NCI-H2107 (cell line): ENCODE data around the gene ZCCHC24.

Experiments used
- DNase-seq: peaks from one replicate; lab custom pipeline; 2025; lab: John Stamatoyannopoulos, UW

The ZCCHC24 gene

GRCh38 chr10:79382491-79382941 lies 62.9 kb downstream of the ZCCHC24 start:
- DNase-seq = no peak

DNA sequence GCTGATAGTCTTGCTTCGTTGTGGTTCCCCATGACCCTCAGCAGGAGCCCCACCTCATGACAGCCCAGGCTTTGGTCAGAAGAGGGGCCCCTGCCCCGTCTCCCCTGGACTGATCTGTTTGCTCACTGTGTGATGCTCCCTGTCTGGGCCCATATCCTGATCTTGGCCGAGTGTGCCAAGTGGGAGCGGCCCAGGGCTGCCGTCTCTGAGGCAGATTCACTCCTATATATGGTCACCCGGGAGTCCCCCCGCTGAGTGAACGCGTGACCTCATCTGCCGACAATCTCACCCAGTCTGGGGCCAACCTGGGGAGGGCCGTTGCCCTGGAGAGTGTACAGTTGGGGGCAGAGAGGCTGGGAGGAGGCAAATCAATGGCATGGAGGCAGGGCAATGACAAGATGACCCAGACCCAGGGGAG lies 63.6 kb downstream of the ZCCHC24 start:
- no peak for DNase-seq

DNA sequence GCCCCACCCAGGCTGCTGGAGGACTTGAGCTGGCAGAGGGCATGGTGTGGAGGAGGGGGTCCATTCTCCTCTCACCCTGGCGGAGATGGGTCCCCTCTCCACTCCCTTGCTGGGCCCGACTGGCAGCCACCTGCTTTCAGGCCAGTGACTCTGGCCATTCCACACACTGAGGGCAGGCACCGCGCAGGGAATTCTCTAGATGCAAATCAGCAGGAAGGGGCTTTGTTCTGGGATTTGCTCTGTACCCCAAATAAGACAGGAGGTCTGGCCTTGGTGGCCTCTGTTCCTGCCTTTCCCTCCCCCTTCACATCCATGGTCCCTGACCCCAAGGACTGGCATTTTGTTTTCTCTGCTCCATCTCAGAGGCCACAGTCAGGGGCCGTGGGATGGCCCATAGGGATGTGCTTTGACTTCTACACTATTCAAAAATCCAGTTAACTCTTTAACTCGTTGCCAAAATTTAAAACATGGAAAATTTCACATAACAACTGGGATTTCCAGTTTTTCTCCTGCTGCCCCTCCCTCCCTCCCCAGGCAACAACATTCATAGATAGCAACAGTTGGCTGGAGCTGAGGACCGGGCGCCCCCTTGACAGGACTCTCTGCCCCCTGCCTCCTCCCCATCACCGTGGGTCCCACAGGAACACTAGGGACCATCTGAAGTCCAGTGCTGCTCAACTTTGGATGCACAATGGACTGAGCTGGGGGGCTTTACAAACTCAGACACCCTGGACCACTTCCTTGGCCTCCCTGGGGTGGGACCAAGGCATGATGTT lies 64.3 kb downstream of the ZCCHC24 start:
- no peak for DNase-seq

- no peak for DNase-seq
Measured at GRCh38 chr10:79380125-79380945, 65.1 kb downstream of the ZCCHC24 start.

DNA sequence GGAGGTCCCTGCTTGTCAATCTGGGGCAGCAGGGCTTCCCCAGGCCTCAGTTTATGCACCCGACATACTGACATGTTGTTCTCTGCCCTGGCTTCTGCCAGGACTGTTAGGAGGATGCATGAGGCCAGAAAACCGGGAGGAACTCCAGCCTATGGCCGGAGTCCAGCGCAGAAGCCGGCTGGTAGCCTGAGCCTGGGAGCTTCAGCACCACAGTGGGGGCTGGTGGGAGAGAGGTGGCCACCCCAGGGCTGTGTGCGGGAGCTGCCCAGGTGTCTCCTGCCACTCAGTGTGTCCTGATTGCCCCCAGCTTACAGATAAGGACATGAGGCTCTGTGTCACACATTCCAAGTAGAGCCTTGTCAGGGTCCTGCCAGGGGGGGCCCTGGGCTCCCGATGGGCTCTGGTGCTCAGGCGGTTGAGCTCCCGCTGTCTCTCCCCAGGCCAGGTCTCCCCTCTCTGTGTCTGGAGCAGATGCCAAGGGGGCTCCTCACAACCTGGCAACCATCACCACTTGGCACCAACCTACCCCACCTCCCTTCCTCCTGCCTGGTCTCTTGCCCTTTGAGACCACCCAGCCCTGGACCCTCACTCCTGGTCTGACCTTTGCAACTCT lies 65.8 kb downstream of the ZCCHC24 start:
- DNase-seq = no peak

DNA sequence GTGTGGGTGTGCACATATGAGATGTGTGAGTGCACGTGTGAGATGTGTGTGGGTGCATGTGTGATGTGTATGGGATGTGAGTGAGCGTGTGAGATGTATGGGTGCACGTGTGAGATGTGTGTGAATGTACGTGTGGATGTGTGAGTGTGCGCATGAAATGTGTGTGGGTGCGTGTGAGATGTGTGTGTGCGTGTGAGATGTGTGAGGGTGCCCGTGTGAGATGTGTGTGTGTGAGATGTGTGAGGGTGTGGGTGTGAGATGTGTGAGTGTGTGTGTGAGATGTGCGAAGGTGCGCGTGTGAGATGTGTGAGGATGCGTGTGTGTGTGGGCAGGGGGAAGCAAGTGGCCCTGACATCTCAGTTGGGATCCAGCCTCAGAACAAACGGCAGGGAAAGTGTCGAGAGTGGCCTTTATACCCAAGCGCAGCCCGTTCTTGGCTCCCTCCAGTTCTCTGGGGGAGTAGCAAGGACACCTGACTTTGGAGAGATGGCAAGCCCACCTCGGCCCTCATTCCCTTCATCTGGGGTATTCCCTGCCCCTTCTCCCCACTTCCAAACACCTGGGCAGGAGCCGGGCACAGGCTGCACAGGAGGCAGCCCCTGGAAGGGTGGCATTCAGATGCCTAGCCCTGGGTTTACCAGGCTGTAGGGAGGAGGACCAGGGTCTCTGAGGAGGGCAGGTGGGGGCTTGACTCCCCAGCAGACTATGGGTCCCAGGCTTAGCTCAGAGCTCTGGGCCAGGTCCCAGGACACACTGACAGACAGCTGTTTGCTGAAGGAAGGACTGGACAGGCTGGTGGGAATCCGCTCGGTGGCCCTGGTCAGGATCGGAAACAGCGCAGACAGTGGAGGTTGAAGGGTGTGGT lies 66.5 kb downstream of the ZCCHC24 start:
- no peak for DNase-seq

DNA sequence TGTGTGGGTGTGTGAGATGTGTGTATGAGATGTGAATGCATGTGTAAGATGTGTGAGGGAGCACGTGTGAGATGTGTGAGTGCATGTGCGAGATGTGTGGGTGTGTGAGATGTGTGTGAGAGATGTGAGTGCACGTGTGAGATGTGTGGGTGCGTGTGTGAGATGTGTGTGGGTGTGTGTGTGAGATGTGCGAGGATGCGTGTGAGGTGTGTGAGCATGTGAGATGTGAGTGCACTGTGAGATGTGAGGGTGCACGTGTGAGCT lies 67.1 kb downstream of the ZCCHC24 start:
- no peak for DNase-seq

GRCh38 chr10:79377557-79378382 lies 67.7 kb downstream of the ZCCHC24 start:
- no peak for DNase-seq

GRCh38 chr10:79376751-79377556 lies 68.5 kb downstream of the ZCCHC24 start:
- DNase-seq = no peak

DNA sequence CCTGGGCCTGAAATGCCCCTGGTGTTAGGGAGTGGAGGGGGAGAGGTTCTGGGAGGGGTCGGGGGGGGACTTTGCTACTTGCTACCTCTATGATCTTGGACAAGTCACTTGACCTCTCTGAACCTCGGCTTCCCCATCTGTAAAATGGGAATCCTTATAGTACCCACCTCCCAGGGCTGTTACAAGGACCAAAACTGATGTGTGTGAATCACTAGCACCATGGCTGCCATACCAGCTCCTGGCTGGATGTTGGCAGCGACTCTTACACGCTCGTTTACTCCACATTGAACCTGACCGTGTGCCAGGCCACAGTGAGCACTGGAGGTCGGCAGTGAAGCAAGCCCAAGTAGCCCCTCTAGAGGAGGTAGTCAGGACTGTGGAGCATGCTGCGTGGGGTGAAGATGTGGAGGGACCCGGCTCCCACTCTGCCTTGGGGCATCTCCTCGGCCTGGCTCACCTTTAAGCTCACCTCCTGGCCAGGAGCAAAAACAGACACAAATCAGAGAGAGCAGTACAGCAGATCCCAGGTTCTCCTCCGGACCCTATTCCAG lies 69.3 kb downstream of the ZCCHC24 start:
- no peak for DNase-seq

DNA sequence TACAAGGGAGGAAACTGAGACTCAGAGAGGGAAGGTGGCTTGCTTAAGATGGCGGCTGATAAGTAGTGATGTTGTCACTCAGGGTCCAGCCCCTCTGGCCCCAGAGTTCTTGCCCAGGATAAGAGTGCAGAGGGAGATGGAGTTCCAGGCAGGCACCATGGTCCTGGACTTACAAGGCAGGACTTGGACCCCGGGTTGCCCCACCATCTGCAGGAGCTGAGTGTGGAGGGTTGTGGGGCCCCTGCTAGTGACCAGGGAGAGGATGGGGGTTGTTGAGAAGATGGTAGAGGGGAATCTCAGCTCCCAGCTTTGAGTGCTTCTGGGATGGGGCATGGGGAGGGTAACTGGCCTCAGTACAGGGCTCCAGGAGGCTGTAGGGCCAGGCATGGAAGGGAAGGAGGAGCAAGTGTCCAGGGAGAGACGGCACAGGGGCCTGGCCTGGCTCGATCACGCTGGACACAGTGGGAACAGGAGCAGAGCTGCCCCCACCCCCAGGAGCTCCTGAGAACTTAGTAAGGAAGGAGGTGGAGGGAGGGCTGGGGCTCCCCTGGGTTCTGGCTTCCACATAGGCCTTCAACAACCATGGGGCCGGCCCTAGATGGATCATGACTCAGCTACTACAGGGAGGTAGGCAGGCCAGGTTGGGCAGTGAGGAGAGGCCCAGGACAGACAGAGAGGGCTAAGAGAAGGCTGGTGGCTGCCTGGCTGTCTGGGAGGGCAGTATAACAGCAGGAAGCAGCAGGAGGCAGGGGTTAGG lies 69.9 kb downstream of the ZCCHC24 start:
- DNase-seq = no peak

- DNase-seq = peak; percentile 22
Measured at GRCh38 chr10:79374312-79375191, 70.9 kb downstream of the ZCCHC24 start.

GRCh38 chr10:79372871-79373270 lies 72.6 kb downstream of the ZCCHC24 start:
- no peak for DNase-seq

GRCh38 chr10:79367426-79368189 lies 77.8 kb downstream of the ZCCHC24 start:
- DNase-seq = no peak

- no peak for DNase-seq
Measured at GRCh38 chr10:79361726-79362397, 83.6 kb downstream of the ZCCHC24 start.

DNA sequence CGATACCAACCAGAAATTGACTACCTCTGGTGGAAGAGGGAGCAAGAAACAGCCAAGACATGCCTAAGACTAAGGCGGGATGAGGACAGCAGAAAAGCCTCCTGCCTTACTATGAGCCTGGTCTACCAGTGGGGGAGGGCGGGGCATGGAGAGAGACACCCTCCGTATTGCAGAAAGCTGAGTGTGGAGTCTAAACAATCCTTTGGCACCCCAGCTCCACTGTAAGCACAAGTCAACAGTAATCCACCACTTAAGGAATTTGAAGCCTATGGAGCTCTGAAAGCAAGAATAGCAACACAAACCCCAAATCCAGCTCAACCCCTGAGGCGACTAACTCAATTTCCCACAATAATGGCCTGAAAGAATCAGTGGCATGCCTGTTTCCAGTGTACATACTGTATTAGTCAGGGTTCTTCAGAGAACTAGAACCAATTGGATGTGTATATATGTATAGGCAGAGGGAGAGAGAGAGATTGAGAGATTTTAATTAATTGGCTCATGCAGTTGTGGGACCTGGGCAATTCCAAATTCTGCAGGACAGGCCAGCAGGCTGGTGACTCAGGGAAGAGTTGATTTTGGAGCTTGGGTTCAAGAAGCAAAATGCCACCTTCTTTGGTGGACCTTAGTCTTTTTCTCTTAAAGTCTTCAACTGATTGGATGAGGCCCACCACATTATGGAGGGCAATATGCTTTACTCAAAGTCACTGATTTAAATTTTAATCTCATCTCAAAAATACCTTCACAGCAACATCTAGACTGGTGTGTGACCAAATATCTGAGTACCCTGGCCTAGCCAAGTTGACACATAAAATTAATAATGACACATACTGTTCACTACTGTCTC lies 84.7 kb downstream of the ZCCHC24 start:
- no peak for DNase-seq
